Activated CD4-positive, alpha-beta memory T cell treated with anti-CD3 and anti-CD28 coated beads, Interleukin-2, amount 10 ng/mL, durations not matched to agents 7 days and 5 days (primary cell): ENCODE results near the gene RASD1. TPM values are rescaled to one million over a fixed set of nuclear protein-coding genes. Genes with fewer than 3 reads are reported as not detected.

Source experiments
- CTCF ChIA-PET: fragments of 350-600 bp; sonication (Branson Sonifier 250); formaldehyde crosslinking; loops from one replicate; lab custom pipeline; 2021; ENCODE audit warnings: antibody characterized with exemption, inconsistent platforms; lab: Charles Lee
- POLR2A ChIA-PET: fragments of 350-600 bp; sonication (Branson Sonifier 250); formaldehyde crosslinking; loops from one replicate; lab custom pipeline; 2021; ENCODE audit warnings: antibody characterized with exemption; lab: Charles Lee
- DNase-seq: peaks from one replicate; pipeline ENCODE4 v3.0.0-alpha.2; 2020
- H3K27ac Mint-ChIP-seq: one replicate; pipeline ENCODE4 v1.8.0; 2021; ENCODE audit warnings: mild to moderate bottlenecking, mixed read lengths
- H3K27me3 Mint-ChIP-seq: one replicate; pipeline ENCODE4 v1.8.0; 2021; ENCODE audit warnings: mixed read lengths
- H3K36me3 Mint-ChIP-seq: one replicate; pipeline ENCODE4 v1.8.0; 2021; ENCODE audit warnings: low read depth, mixed read lengths
- H3K4me1 Mint-ChIP-seq: one replicate; pipeline ENCODE4 v1.8.0; 2021; ENCODE audit warnings: mixed read lengths
- H3K4me3 Mint-ChIP-seq: one replicate; pipeline ENCODE4 v1.8.0; 2021; ENCODE audit warnings: mild to moderate bottlenecking, mixed read lengths
- H3K9me3 Mint-ChIP-seq: one replicate; pipeline ENCODE4 v1.8.0; 2021; ENCODE audit warnings: mixed read lengths
- total RNA-seq, 2 experiments: library from RNA; stranded (reverse); gene quantifications; one replicate each; pipeline ENCODE4 v1.2.3, GENCODE V29; 2021

Gene RASD1
- total RNA-seq, 2 experiments from 2014 or later: 1.5 to 2.0 TPM

DNA sequence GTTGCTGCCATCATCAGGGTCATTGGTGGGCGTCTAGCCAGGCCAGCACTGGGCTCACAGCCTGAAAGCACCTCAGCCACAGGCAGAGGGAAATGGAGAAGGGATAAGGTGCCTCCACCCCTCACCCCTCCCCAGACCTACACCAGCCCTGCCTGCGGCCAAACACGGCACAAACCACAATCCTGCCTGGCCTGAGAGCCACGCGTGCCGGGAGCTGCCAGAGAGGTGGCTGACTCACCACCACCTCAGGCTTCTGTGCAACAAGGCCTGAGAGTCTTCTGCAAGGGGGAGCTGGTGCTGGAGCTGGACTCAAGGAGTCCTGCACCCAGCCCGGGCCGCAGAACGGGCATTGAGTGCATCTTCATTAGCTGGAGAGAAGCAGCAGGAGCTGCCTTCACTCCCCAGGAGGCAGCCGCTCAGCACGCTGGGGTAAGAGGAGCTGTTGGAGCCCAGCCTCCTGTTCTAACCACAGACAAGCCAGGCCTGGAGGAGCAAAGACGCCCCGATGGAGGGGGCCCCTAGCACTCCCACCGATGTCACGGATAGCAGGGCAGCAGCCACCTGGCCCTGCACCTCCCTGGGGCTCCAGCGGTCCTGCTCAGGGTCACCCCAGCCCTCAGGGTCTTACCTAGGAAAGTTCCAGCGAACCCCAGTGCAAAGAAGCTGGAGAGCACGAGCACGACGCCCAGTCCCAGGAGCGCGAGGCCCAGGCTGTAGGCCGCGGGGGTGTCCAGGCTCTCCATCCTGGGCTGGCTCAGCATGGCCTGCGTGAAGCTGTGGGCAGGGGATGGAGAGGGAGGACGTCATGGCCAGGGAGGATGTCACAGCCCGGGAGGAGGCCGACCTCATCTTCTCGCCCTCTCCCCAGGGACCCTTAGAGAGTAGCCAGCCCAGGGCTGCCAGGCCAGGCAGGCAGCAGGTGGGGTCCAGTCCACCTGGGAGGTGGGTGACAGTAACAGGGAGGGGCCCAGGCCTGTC lies 16.0 kb upstream of the RASD1 start:
- ChIA-PET CTCF (interaction anchor here (1.2 kb wide), 1 partner anchor 15 kb away, joined by 5 read pairs; no protein-coding TSS in a partner anchor), POLR2A (no interaction called here)

DNA sequence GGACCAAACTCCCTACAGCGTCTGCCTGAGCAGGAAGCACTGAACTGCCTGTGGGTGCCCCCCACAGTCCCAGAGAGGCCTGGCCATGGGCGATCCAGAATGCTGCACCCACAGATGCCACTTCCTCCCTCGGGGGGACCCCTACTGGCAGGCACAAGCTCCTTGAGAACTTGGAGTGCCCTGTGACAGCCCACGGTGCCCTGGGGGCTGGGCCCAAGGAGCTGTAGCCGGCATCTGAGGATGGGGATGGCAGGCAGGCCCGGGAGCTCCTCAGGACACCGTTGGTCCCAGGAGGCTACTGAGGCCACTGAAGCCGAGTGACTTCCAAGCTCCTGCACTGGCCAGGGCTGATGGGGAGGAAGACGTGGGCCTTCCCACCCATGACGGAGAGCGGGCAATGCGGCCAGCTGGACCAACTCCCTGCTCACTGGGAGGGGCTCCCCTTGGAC lies 15.1 kb upstream of the RASD1 start:
- no peak overlapping the region for H3K27ac Mint-ChIP-seq
- POLR2A ChIA-PET: no interaction called here
- DNase-seq: no peak
- no peaks in the 10 kb centered on the region for H3K36me3 Mint-ChIP-seq
- H3K4me3 Mint-ChIP-seq: no peak overlapping the region
- no peaks in the 10 kb centered on the region for H3K9me3 Mint-ChIP-seq
- no peaks in the 10 kb centered on the region for H3K27me3 Mint-ChIP-seq
- H3K4me1 Mint-ChIP-seq: peaks cover 9% of the 10 kb centered on the region
- CTCF ChIA-PET: interaction anchor here (1.2 kb wide), 1 partner anchor 15 kb away, joined by 5 read pairs; no protein-coding TSS in a partner anchor

More for the DNA sequence above, 16.0 kb upstream of the RASD1 start:
- Mint-ChIP-seq H3K4me3 (no peak overlapping the region), H3K4me1 (peaks cover 9% of the 10 kb centered on the region), H3K36me3 (no peaks in the 10 kb centered on the region), H3K27ac (no peak overlapping the region), H3K9me3 (no peaks in the 10 kb centered on the region), H3K27me3 (no peaks in the 10 kb centered on the region)
- no peak for DNase-seq

DNA sequence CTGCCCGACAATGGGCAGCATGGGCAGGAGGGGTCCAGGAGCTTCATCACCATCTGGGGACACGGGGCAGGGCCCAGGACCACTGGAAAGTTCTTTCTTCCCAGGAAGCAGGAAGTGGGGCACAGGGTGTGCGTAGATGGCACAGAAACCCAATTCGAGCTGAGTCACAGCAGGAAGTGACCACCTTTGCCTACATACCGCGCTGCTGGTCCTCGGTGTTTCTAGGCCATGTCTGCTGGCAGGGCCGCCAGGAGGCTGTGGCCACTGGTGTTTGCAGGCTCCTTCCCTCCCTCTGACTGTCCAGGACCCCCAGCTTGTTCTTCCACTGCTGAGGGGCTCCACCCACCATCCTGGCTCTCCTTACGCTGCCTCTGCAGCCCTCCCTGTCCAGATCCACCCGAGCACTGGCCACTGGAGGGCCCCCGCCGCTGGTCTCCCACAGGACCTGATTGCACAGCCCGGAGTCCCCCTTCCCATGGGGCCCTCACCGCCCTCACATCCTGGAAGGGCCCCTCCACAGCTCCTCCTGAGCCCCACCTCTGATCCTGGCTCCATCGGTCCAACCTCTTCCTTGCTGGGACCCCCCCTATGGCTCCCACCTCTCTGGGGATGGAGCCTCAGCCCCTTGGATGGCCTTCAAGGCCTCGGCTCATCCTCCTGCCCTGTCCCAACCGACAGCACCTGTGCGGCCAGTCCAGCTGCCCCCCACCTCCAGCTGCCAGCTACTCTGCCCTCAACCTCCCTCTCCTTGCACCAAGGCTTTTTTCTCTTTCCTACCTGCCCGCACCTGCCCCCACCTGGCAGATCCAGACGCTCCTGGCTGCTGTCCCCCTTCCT lies 14.5 kb upstream of the RASD1 start:
- DNase-seq: no peak
- H3K4me3 Mint-ChIP-seq: no peak overlapping the region
- CTCF ChIA-PET: interaction anchor here (0.5 to 1.2 kb wide), 5 partner anchors 10 to 131 kb away, joined by 3 to 9 read pairs (median 4); partner anchors contain the start of gene RASD1
- no peaks in the 10 kb centered on the region for H3K36me3 Mint-ChIP-seq
- POLR2A ChIA-PET: interaction anchor here (0.8 kb wide), 1 partner anchor 14 kb away, joined by 3 read pairs; no protein-coding TSS in a partner anchor
- no peaks in the 10 kb centered on the region for H3K9me3 Mint-ChIP-seq
- H3K4me1 Mint-ChIP-seq: peaks cover 9% of the 10 kb centered on the region
- H3K27ac Mint-ChIP-seq: no peak overlapping the region
- no peaks in the 10 kb centered on the region for H3K27me3 Mint-ChIP-seq

DNA sequence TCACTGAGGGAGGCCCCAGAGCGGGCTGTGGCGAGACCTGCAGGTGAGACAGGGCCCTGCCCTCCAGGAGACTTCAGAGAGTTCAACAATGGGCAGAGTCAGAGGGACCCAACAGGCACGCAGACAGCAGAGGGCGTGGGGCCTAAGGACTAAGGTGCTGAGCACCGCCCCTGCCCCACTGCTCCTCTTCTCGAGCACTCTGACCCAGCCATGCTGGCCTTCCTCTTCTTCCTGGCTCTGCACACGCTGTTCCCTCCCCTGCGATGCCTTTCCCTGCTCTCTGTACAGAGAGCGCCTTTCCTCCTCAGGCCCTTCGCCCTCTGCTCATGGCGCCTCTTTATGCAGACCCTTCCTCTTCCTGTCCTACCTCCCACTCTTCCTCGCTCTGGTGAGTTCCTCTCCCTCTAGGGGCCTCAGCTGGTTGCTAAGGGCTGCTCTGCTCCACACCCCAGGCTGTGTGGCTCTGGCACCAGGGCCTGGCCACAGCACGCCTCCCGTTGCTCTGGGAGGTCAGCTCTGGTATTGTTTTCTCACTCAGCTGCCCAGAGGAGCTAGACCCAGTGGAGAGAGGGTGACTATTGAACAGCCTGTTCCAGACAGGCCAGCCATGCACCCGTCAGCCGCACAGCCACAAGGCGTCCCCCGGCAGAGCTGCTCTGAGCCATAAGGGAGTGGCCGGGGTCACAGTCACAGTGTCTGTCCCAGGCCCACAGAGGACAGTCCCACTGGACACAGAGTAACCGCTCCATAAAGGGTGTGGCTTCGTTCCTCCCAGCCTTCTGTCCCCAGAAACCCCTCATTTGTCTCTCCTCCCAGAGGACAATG lies 13.6 kb upstream of the RASD1 start:
- ChIA-PET CTCF (interaction anchor here (0.8 to 1.1 kb wide), 3 partner anchors 9 to 13 kb away, joined by 3 to 9 read pairs (median 3); partner anchors contain the start of gene RASD1), POLR2A (interaction anchor here (0.8 kb wide), 1 partner anchor 13 kb away, joined by 3 read pairs; no protein-coding TSS in a partner anchor)
- Mint-ChIP-seq H3K27me3 (no peaks in the 10 kb centered on the region), H3K36me3 (no peaks in the 10 kb centered on the region), H3K27ac (no peak overlapping the region), H3K4me3 (no peak overlapping the region), H3K9me3 (no peaks in the 10 kb centered on the region), H3K4me1 (peaks cover 9% of the 10 kb centered on the region)
- no peak for DNase-seq

DNA sequence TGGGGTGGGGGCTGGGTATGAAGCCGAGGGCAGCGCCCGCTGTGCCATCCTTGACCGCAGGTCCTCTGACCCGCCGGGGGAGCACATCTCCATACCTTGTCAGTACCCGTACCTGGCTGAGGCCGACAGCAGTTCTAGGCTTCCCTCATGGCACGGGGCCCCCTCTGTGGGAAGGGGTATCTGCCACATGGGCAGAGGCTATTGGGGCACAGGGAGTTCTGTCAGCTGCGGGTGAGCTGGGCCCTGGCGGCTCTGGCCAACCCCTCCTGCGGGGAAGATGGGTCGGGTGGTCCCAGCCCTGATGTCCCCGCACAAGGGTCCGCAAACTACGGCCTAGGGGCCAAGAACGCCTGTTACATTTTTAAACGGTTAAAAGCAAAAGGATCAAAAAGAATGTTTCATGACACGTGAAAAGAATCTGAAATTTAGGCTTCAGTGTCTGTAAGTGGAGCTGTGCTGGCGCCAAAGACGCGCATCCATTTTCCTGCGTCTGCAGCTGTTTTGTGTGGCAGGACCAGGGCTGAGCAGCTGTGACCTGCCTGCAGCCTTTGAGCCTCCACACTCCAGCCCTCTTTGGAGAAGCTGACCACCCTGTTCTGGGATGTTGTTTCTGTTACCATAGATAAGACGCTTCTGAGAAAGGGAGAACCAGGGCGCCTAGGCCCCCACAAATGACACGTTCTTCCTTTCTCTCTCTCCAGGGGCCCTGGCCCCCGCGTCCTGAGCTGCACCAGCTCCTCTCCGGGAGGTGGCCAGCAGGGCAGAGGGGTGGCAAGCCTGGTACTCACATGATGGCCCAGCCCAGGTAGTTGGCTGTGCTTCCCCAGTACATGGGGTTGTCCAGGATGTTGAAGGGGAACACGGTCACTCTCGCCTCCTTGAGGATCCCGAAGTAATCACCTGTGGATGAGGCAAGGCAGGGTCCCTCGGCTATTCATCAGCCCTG lies 12.7 kb upstream of the RASD1 start:
- ChIA-PET POLR2A (no interaction called here), CTCF (interaction anchor here (1.0 kb wide), 1 partner anchor 12 kb away, joined by 3 read pairs; no protein-coding TSS in a partner anchor)
- Mint-ChIP-seq H3K27me3 (no peaks in the 10 kb centered on the region), H3K4me3 (no peak overlapping the region), H3K4me1 (peaks cover 9% of the 10 kb centered on the region), H3K36me3 (no peaks in the 10 kb centered on the region), H3K27ac (no peak overlapping the region), H3K9me3 (no peaks in the 10 kb centered on the region)
- no peak for DNase-seq

DNA sequence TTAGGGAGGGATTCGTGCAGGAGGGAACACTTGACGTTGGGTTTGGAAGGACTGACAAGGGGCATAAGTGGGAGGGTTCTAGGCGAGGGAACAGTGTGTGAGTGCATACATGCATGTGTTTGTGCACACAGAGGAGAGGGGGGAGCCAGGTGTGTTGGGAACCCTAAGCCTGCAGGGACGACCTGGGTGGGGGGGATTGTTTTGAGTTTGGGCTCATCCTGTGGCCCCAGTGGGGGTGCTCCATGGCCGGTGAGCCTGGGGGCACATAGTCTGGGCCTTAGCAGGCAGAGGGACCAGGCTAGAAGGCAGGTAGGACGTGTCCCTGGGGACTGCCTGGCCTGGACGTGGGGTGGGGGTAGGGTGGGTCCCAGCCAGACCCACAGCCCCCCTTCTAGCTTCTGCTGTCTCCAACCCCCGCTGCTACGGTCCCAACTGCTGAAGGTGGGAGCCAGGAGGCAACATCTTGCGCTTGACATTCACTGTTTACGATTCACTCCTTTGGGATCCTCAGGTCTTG lies 11.9 kb upstream of the RASD1 start:
- ChIA-PET POLR2A (no interaction called here), CTCF (no interaction called here)
- Mint-ChIP-seq H3K9me3 (no peaks in the 10 kb centered on the region), H3K36me3 (no peaks in the 10 kb centered on the region), H3K27ac (no peak overlapping the region), H3K4me1 (peaks cover 9% of the 10 kb centered on the region), H3K4me3 (no peak overlapping the region), H3K27me3 (no peaks in the 10 kb centered on the region)
- no peak for DNase-seq

DNA sequence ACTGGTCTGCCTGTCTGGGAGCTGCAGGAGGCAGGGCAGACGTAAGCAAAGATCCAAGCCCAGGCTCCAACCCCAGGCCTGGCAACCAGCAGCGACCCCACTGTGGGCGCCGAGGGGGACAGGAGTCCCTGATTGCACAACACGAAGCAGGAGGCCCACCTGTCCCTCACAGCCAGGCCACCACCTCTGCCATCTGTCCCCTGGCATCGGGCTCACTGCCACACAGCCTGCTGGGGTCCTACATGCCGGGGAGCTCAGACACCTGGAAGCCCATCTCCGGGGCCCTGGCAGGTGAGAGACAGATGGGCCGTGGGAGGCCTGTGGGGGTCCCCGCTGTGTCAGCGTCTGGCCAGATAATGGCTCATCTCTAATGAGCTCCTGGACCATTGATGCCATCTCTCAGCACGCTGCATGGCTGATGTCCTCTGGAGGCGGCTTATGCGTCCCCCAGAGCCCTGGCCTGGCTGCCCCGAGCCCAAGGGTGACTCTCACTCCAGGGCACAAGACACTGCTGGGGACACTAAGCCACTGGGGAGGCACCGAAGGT lies 11.3 kb upstream of the RASD1 start:
- Mint-ChIP-seq H3K4me3 (no peak overlapping the region), H3K9me3 (no peaks in the 10 kb centered on the region), H3K4me1 (peaks cover 9% of the 10 kb centered on the region), H3K27me3 (no peaks in the 10 kb centered on the region), H3K27ac (no peak overlapping the region), H3K36me3 (no peaks in the 10 kb centered on the region)
- POLR2A ChIA-PET: interaction anchor here (0.9 kb wide), 1 partner anchor 11 kb away, joined by 3 read pairs; no protein-coding TSS in a partner anchor
- CTCF ChIA-PET: no interaction called here
- DNase-seq: no peak

DNA sequence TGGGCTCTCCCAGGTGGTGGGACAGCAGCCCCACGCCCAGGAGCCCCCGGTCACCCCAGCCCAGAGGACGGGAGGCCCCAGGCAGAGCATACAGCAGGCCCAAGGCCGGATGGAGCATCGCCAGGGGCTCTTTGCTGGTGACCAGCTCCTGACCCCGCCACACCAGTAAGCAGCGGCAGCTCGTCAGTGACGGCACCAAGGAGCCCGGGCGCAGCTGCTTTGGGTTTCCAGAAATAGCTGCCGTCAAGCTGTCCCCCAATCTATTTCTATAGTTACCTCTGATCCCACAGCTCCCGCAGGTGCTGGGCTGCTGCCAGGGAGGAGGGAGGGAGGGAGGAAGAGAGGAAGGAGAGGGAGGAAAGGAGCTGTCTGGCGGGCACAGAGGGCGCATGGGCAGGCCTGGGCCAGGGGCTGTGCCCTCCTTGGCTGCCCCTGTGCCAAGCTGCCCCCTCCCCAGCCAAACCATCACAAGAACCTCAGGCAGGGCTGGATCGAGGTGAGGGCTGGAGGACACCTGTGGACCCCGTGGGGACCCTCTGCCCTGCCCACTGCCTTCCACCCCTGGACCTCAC lies 10.8 kb upstream of the RASD1 start:
- Mint-ChIP-seq H3K4me1 (peaks cover 9% of the 10 kb centered on the region), H3K27me3 (no peaks in the 10 kb centered on the region), H3K27ac (no peak overlapping the region), H3K9me3 (no peaks in the 10 kb centered on the region), H3K36me3 (no peaks in the 10 kb centered on the region), H3K4me3 (no peak overlapping the region)
- POLR2A ChIA-PET: interaction anchor here (0.9 kb wide), 1 partner anchor 10 kb away, joined by 3 read pairs; no protein-coding TSS in a partner anchor
- CTCF ChIA-PET: interaction anchor here (1.2 kb wide), 1 partner anchor 10 kb away, joined by 3 read pairs; the partner anchor contains the start of gene RASD1
- no peak for DNase-seq

DNA sequence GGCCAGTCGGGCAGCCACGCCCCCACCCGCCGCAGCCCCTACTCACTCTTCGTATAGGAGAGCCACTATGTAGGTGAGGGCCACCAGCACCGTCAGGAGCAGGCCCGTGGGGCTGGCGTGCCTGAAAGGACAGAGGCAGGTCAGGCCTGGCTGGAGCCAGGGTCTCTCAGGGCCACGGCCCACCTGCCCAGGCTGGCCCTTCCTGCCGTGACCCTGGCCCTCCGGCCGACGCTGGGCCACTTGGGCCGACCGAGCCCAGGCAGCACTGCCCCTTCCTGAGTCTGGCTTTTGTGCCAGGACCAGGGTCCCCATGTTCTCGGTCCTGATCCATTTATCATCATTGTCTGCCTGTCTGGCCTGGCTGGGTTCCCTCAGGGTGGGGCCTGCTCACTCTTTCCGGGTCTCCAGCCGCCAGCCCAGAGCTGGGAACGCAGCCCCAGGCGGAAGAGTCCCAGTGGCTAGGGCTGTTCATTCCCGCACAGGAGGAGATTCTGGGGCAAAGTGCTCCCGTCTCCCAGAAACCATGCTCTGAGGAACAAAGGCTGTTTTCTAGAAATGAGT lies 10.1 kb upstream of the RASD1 start:
- Mint-ChIP-seq H3K27me3 (no peaks in the 10 kb centered on the region), H3K4me3 (no peak overlapping the region), H3K4me1 (peaks cover 9% of the 10 kb centered on the region), H3K9me3 (no peaks in the 10 kb centered on the region), H3K36me3 (no peaks in the 10 kb centered on the region), H3K27ac (no peak overlapping the region)
- ChIA-PET POLR2A (no interaction called here), CTCF (interaction anchor here (1.2 kb wide), 1 partner anchor 9 kb away, joined by 3 read pairs; the partner anchor contains the start of gene RASD1)
- no peak for DNase-seq

DNA sequence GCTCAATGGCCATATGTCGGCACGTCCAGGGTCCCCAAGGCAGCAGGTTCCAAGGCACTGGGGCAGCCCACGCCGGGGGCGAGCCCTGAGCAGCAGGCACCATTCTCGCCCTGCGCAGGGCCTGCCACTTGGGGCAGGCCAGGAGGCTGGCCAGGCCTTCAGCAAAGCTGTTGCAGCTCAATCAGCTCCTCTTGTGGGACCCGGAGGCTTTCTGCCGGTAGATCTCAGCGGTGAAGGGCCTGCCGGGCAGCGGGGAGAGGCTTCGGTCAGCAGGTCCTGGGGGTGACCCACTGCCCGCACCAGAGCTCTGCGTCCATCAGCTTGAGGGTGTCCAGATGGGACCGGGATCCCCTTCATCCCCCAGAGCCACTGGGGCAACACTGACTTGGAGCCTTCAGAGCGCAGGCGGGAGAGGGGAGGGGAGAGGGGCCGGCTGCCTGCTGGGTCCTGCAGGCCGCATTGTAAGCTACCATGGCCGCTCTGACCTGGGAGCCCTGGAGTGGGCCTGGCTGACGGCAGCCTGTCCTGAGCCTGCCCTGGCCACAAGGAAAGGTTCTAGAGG lies 9.5 kb upstream of the RASD1 start:
- POLR2A ChIA-PET: no interaction called here
- H3K27ac Mint-ChIP-seq: no peak overlapping the region

More for the DNA sequence above, 9.5 kb upstream of the RASD1 start:
- Mint-ChIP-seq H3K4me3 (no peak overlapping the region), H3K36me3 (no peaks in the 10 kb centered on the region), H3K4me1 (peaks cover 5% of the 10 kb centered on the region), H3K9me3 (no peaks in the 10 kb centered on the region), H3K27me3 (no peaks in the 10 kb centered on the region)
- DNase-seq: no peak
- CTCF ChIA-PET: interaction anchor here (1.2 kb wide), 1 partner anchor 9 kb away, joined by 3 read pairs; the partner anchor contains the start of gene RASD1
